ENCODE measurements around the gene COL3A1.

COL3A1 gene

DNA sequence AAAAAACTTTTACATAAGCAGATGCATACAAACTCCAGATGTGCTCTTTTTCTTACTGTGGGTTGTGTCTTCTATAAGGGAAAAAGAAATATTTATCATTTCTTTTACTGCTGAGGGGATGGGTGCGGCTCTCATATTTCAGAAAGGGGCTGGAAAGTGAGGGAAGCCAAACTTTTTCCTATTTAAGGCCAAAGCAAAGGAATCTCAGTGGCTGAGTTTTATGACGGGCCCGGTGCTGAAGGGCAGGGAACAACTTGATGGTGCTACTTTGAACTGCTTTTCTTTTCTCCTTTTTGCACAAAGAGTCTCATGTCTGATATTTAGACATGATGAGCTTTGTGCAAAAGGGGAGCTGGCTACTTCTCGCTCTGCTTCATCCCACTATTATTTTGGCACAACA, at the start of gene COL3A1:
COL3A1 (plus strand) TSS at position 210 of the 400 bp plus-strand sequence; CDS start at position 327, 117 bp downstream.
- no peak for DNase-seq (ENCODE audit: low read depth)

DNA sequence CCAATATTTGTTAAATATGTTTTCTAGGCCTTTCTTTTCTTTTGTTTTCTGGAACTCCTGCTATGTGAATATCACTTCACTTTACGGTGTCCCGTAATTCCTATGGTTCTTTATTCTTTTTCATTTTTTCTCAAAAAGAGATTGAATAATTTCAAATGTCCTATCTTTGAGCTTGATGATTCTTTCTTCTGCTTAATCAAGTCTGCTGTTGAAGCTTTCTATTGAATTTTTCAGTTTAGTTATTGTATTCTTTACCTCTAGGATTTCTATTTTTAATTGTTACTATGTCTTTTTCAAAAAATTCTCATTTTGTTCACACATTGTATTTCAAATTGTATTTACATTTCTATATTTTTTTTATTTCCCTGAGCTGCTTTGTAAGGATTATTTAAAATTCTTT, 45.5 kb upstream of the COL3A1 start:
- no peak for DNase-seq (ENCODE audit: low read depth)

- DNase-seq (ENCODE audit: low read depth) = no peak
Observed at GRCh38 chr2:188931361-188931760, 42.8 kb upstream of the COL3A1 start.

DNA sequence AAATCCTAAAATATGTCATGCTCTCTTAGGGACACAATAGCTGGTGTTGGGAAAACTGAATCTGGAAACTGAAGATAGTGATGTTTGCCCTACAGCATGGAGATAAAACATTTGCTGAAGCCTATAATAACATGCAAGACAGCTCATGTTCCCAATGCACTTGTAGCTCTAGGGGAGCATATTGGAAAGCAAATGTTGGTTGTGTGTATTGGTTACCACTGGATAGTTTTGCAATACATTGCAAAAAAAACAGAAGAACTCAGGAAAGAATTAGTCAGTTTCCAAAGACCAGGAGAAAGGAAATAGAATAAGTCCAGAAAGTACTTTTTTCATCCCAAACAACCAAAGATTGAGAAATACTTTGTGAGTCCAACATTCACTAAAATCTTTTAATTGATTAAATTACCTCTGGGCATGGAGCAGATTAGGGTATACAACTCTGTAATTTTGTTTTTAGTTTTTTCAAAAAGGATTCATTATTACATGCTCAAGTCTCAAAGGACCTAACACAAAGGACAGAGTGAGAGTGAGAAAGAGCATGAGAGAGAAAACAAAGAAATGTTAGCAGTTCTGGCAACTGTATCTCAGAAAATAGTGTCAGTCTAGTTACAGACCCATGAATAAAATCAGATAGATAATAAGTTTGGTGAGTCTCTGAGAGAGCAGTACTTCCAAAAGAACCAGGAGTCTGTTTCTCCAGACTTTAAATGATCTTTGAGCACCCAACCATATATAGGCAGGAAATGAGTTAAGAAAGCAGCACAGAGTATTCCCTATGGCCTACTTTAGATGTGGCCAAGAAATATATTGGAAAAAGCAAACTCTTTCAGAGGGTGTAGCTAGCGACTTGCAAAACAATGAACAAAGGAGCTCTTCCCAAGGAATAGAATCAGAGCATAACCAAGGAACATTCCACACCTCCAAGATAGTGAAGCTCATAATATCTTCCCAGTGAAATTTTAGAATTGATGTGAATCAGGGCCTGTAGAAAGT, 36.6 kb upstream of the COL3A1 start:
- DNase-seq (ENCODE audit: low read depth) = no peak

DNA sequence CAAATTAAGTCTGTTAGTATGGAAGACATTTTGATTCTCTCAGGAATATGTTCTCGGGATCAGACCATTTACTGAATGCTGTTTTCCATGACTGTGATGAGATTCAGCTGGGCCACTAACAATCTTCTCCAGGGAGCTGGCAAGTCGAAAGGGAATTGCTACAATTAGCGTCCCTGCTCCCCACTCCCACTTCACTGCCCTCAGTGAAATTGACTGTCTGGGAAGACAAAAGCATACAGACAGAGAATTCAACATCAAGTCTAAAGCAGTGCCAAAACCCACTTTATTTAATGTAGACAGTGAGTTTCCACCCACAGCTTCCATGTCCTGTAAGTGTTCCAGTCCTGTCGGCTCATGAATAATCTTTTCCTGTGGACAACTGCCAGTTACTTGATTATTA, 34.0 kb upstream of the COL3A1 start:
- no peak for DNase-seq (ENCODE audit: low read depth)

- no peak for DNase-seq (ENCODE audit: low read depth)
Observed at GRCh38 chr2:188944442-188944841, 29.7 kb upstream of the COL3A1 start.

GRCh38 chr2:188949046-188949818, 24.9 kb upstream of the COL3A1 start:
- no peak for DNase-seq (ENCODE audit: low read depth)

GRCh38 chr2:188952901-188953300, 21.3 kb upstream of the COL3A1 start:
- DNase-seq (ENCODE audit: low read depth) = no peak

GRCh38 chr2:188956290-188956689, 17.9 kb upstream of the COL3A1 start:
- no peak for DNase-seq (ENCODE audit: low read depth)

GRCh38 chr2:188956961-188957360, 17.2 kb upstream of the COL3A1 start:
- DNase-seq (ENCODE audit: low read depth) = no peak

DNA sequence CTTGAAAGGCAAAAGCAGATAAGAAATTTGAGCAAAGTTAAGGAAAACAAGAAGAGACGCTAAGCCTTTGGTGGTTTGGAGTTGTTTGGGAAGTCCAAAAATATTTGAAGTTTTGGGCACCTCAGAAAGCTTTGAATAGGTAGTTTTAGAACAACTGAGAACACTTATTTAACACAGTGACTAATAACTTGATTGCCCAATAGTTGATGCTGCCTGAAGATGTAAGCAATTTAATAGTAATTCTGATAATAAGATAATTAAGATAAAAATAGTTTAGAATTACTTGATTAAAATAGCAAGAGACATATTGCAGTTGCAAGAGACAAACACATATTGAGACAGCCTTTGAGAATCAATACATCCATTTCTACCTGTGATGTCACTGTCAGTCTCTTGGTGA, 16.5 kb upstream of the COL3A1 start:
- DNase-seq (ENCODE audit: low read depth) = no peak

DNA sequence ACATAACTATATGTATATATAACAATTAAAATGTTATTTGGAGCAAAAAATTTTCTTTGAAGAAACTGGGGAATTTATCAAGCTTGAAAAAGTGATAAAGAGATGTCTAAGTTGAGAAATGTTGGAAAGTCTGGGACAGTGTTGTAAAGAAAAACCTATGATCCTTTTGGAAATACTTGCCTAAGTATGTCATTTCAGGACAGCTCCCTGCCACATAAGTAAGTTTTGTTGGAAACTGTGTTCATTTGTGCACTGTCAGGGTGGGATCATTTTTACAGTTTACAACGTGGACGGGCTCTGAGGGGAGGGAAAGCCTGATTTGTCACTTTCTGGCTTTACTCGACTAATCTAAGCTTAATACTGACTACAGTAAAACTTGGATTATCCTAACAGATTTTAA, 10.4 kb upstream of the COL3A1 start:
- DNase-seq (ENCODE audit: low read depth) = no peak

- no peak for DNase-seq (ENCODE audit: low read depth)
Observed at GRCh38 chr2:188964976-188965546, 9.1 kb upstream of the COL3A1 start.

DNA sequence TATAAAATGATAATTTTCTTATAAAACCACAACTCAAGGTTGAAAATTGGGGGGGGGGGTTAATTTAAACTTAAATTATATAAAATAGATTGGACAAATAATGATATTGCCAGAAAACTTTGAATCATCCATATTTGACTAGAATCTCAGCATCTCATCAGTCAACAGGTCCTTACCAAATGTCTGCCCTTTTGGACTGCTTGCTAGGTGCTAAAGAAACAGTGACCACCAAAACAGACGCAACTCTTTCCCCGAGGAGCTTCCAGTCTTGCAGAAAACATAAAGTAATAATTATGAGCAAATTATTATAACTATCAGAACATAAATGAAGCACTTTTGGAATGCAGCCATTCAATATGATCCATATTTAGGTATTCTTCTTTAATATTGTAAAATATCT, 8.6 kb upstream of the COL3A1 start:
- no peak for DNase-seq (ENCODE audit: low read depth)

DNA sequence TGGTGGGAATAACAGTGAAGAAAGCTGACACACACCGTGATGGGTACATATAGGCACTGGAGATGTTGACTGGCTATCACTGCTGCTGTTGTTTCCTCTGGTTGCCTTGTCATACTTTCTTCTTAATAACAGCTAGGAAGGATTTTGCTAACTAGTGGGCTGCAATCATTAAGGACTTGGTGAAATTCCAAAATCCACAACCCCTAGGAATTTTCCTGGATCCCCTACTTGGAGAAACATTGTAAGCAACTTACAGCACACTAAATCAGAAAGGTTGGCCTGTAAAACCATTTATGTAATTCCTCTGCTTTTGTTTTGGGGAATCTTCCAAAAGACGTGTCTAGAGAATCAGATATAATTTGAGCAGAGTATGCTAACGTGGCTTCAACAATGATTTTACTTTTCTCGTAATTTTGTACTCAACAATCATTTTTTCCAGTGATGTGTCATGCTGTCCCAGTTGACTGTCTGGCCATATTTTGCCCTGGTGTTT, 8.0 kb upstream of the COL3A1 start:
- no peak for DNase-seq (ENCODE audit: low read depth)

- no peak for DNase-seq (ENCODE audit: low read depth)
Observed at GRCh38 chr2:188966728-188967440, 7.3 kb upstream of the COL3A1 start.

DNA sequence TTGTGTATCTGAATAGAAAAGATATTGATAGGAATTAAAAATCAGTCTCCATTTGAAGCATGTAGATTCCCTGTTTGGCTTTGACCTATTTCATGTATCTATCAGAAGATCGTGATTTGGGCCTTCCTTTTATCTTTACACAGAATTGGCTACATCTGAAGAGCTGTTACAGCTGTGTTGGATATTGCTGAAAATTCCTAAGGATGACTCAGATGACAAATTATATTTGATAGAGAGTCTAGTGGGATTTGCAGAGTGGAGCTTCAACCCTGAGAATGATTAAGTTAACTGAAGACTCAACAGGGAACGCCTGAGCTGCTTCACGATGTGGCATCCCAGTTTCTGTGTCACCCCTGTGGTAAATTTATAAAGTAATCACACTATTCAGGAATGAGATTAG, 4.9 kb upstream of the COL3A1 start:
- no peak for DNase-seq (ENCODE audit: low read depth)

DNA sequence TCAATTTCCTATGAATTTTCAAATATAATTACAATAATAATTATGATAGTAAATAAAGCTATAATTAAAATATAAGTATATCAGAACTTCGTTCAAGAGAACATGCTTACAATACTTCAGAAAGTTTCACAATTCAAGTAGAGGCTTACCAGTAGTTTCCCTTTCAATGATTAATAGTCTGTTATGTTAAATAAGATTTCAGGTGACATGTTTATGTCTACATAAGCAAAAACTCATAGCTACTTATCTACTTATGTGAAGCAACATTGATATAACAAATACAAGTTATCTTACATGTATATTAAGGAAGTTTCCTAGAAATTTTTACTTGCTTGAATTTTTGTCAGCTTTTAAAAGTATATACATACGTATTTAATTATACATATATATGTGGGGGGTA, 4.5 kb upstream of the COL3A1 start:
- DNase-seq (ENCODE audit: low read depth) = no peak

GRCh38 chr2:188970211-188970610, 4.0 kb upstream of the COL3A1 start:
- no peak for DNase-seq (ENCODE audit: low read depth)

- DNase-seq (ENCODE audit: low read depth) = no peak
Observed at GRCh38 chr2:188971432-188971861, 2.7 kb upstream of the COL3A1 start.

GRCh38 chr2:188973641-188974040, 532 bp upstream of the COL3A1 start:
- DNase-seq (ENCODE audit: low read depth) = no peak
